ENCODE measurements around the gene UNKL.

UNKL gene

DNA sequence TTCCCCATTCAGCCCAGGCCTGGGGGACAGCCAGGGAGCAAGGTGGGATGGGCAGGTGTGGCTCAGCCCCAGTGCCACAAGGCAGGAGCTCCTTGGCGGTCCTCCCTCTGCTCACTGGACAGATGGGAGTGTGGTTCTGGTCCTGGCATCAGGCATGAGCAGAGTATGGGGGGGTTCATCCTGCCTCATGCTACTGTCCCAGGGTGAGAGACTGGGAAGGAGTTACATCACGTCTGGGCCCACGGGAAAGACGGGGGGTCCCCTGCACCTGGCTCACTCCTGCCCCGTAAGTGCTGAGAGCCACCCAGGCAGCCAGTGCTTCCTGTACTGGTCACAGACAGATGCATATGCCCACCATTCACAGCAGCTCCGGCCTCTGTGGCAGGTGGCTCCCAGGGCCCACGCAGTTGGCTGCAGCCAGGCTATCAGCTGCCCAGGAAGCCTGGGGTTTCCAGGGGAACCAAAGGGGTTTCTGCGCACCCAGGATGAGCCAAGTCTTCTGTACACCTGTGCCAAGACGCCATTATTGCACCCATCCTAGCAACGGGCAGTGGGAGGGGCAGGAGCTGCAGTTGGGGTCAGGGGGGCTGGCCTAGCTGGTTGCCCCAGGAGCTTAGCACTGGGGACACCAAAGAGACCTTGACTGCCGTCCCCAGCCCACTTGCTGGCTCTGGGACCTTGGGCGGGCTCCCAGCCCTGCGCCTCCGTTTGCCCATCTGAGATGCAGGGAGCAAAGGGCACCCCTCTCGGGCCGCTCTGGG, 79.1 kb downstream of the UNKL start:
- Histone ChIP-seq H3K27me3 (replicated peaks; ENCODE audit: control insufficient read depth, insufficient read depth, low read length) (peaks cover 3% of the 10 kb centered on the region; the same call in 1 of the 2 replicates), H3K4me3 (replicated peaks; ENCODE audit: low read depth, low read length) (no peak overlapping the region), H3K36me3 (ENCODE audit: control insufficient read depth, insufficient read depth, low read length) (no peaks in the 10 kb centered on the region)
- no peak for DNase-seq (ENCODE audit: extremely low read depth, insufficient read length)
- TF ChIP-seq, protein P1, sequence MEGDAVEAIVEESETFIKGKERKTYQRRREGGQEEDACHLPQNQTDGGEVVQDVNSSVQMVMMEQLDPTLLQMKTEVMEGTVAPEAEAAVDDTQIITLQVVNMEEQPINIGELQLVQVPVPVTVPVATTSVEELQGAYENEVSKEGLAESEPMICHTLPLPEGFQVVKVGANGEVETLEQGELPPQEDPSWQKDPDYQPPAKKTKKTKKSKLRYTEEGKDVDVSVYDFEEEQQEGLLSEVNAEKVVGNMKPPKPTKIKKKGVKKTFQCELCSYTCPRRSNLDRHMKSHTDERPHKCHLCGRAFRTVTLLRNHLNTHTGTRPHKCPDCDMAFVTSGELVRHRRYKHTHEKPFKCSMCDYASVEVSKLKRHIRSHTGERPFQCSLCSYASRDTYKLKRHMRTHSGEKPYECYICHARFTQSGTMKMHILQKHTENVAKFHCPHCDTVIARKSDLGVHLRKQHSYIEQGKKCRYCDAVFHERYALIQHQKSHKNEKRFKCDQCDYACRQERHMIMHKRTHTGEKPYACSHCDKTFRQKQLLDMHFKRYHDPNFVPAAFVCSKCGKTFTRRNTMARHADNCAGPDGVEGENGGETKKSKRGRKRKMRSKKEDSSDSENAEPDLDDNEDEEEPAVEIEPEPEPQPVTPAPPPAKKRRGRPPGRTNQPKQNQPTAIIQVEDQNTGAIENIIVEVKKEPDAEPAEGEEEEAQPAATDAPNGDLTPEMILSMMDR (IDR thresholded peaks at IDR 0.05; ENCODE audit: insufficient read depth, low read length, poor library complexity, severe bottlenecking) = no peak

GRCh38 chr16:1334739-1335138, 79.8 kb downstream of the UNKL start:
- TF ChIP-seq, protein P1 (IDR thresholded peaks at IDR 0.05; ENCODE audit: insufficient read depth, low read length, poor library complexity, severe bottlenecking) = no peak
- peaks cover 3% of the 10 kb centered on the region; the same call in 1 of the 2 replicates for H3K27me3 ChIP-seq (replicated peaks; ENCODE audit: control insufficient read depth, insufficient read depth, low read length)
- H3K36me3 ChIP-seq (ENCODE audit: control insufficient read depth, insufficient read depth, low read length) = no peaks in the 10 kb centered on the region
- DNase-seq (ENCODE audit: extremely low read depth, insufficient read length) = no peak
- H3K4me3 ChIP-seq (replicated peaks; ENCODE audit: low read depth, low read length) = no peak overlapping the region

GRCh38 chr16:1333854-1334700, 80.4 kb downstream of the UNKL start:
- H3K4me3 ChIP-seq (replicated peaks; ENCODE audit: low read depth, low read length) = no peak overlapping the region
- DNase-seq (ENCODE audit: extremely low read depth, insufficient read length) = no peak
- TF ChIP-seq, protein P1 (IDR thresholded peaks at IDR 0.05; ENCODE audit: insufficient read depth, low read length, poor library complexity, severe bottlenecking) = no peak
- peaks cover 3% of the 10 kb centered on the region; the same call in 1 of the 2 replicates for H3K27me3 ChIP-seq (replicated peaks; ENCODE audit: control insufficient read depth, insufficient read depth, low read length)
- no peaks in the 10 kb centered on the region for H3K36me3 ChIP-seq (ENCODE audit: control insufficient read depth, insufficient read depth, low read length)

DNA sequence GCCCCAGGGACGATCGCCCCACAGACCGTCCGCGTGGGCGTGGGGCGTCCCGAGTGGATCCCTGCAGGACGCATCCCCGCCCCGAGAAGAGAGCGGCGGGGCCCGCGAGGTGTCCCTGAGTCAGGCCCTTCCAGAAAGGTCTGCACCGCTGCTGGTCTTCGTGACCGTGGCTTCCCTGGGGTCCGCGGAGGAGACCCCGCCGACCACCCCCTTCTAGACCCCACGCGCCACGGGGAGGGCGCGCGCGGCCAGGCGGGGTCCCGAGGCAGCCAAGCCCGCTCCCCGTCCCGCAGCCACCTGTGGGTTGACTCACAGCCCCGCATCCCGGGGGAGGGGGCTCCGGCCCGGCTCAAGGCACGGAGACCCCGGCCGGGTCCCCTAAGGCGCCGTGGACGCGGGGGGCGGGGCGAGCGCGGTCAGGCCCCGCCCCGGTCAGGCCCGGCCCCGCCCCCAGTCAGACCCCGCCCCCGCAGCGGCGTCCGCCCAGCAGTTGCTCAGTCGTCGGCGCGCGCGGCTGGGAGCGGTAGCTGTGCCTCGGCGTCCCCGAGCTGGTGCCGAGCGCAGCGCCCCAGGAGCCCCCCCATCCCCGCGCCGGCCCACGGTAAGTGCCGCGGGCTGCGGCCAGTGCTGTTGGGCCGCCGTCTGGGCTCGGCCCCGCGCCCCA, 81.2 kb downstream of the UNKL start, which contains the start of gene BAIAP3:
TSS of gene BAIAP3 (plus strand) at position 497 of the 664 bp plus-strand sequence. CDS start 4,905 bp downstream, outside the sequence.
- H3K27me3 ChIP-seq (replicated peaks; ENCODE audit: control insufficient read depth, insufficient read depth, low read length) = peaks cover 3% of the 10 kb centered on the region; the same call in 1 of the 2 replicates
- TF ChIP-seq, protein P1 (IDR thresholded peaks at IDR 0.05; ENCODE audit: insufficient read depth, low read length, poor library complexity, severe bottlenecking) = no peak
- H3K36me3 ChIP-seq (ENCODE audit: control insufficient read depth, insufficient read depth, low read length) = no peaks in the 10 kb centered on the region
- H3K4me3 ChIP-seq (replicated peaks; ENCODE audit: low read depth, low read length) = no peak within 1 kb of the TSS
- DNase-seq (ENCODE audit: extremely low read depth, insufficient read length) = no peak

DNA sequence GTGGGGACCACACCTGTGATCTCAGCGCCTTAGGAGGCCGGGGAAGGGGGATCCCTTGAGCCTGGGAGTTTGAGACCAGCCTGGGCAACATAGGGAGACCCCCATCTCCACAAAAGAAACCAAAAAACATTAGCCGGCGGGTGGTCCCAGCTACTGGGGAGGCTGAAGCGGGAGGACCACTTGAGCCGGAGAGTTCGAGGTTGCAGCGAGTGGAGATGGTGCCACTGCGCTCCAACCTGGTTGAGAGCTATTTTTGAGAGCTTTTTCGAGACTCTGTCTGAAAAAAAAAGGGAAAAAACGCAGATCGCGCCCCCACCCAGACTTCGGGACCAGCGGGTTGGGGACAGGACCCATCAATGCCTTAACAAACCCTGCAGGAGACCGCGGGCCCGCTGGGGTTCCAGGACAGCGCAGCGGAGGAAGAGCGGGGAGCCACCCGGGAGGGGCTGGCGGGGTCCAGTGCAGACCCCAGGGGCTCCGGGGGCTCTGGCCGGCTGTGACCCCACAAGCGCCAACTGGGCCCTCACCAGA, 81.8 kb downstream of the UNKL start:
- DNase-seq (ENCODE audit: extremely low read depth, insufficient read length) = no peak
- TF ChIP-seq, protein P1 (IDR thresholded peaks at IDR 0.05; ENCODE audit: insufficient read depth, low read length, poor library complexity, severe bottlenecking) = no peak
- H3K36me3 ChIP-seq (ENCODE audit: control insufficient read depth, insufficient read depth, low read length) = no peaks in the 10 kb centered on the region
- no peak overlapping the region for H3K4me3 ChIP-seq (replicated peaks; ENCODE audit: low read depth, low read length)
- H3K27me3 ChIP-seq (replicated peaks; ENCODE audit: control insufficient read depth, insufficient read depth, low read length) = peaks cover 3% of the 10 kb centered on the region; the same call in 1 of the 2 replicates

Measured in GM06990 (cell line).